GM19043 (cell line): ENCODE results near the gene ZNF22.
"Not testable (repeated sequence)": the region's sequence is repeated elsewhere in the genome, so short reads cannot be mapped to it uniquely, and the experiment has no call there.

ENCODE experiments used
- ATAC-seq: cut with Tn5 transposase; IDR thresholded peaks from one replicate; pipeline ENCODE4 v1.9.1; 2021; ENCODE audit warnings: low read depth; ENCODE audit not compliant: unreplicated experiment

ZNF22 gene

DNA sequence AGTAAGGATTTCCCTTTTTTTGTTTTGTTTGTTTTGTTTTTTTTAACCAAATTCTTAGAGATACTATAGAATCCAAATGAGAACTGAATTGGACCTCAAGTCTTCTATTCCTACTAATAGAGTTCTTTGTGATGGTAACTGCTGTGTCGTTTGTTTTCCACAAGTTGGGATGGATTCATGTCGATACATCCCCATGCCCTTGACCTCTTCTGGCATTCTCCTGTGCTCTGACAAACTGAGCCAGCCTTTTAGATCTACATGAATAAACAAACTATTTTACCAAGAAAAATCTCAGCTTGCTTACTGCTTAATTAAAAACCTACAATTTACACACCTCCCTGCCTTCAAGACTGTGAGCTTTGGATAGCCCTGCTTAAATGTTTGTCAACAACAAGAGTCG lies 3.9 kb downstream of the ZNF22 start:
- no peak for ATAC-seq

DNA sequence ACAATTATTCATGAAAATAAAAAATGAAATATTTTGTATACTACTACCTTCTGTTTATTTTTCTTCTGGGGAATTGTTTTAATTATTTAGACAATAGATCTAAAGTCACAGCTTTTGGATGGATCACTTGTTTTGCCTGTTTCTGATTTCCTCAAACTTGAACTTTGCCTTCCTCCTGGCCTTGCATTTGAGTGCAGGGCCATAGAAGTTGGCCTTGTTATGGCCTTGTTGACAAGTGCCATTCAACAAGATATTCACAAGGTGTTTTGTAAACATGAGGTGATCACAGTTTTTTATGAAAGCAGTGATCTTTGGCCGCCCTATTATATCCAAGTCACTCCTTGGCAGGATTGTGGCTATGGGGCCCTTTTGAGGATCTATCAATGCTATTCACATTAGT lies 4.6 kb downstream of the ZNF22 start:
- no peak for ATAC-seq

DNA sequence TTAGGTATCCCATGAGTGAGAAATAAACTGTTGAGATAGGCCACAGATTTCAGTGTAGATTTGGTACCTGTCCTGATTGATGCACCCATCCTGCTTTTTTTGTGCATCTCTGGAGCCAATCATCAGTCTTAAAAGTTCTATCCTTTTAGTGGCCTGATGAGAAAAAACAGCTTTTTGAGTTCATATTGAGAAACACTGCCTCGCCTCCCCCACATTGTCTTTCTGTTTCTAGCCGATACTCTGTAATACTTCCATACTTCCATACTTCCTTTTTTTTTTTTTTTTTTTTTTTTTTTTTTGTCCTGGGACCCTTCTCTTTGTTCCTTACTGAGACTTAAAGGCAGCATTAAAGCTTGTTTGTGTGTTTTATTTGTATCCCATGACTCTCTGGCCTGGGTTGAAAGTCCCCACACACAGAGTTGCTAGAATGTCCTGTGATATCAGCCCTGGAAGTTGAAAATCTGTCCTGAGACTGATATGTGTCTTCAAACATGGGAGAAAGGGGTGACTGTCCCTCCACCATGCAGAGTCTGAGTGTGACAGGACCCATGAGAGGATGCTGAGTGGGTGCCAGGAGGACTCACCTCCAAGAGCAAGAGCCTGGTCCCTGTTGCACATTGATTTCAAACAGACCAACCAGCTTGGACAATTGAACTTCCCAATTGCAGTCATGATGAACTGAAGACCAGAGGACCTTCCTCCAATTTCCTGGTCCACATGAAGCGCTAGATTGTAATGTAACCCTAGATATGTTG lies 5.7 kb downstream of the ZNF22 start:
- ATAC-seq = no peak

DNA sequence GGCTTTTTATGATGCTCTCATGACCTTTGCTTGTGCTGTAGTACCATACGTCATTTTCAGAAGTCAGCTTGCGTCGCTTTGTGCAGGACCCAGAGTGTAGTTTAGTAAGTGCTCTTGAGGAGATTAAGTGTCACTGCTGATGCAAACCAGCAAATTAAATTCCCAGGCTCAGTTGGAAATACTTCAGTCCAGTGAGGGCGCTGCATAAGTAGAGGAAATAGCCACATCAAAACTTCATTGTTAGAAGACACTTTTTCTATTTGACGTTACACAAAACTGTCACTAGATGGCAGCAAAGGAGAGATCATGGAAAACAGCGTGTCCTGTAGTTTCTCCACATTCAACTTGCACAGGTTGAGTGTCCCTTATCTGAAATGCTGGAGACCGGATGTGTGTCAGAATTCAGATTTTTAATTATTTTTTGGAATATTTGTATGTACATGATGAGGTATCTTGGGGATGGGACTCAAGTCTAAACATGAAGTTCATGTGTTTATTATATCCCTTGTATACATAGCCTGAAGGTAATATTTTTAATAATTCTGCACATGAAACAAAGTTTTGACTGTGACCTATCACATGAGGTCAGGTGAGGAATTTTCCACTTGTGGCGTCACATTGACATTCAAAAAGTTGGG lies 7.9 kb downstream of the ZNF22 start:
- peak; percentile 89 for ATAC-seq

DNA sequence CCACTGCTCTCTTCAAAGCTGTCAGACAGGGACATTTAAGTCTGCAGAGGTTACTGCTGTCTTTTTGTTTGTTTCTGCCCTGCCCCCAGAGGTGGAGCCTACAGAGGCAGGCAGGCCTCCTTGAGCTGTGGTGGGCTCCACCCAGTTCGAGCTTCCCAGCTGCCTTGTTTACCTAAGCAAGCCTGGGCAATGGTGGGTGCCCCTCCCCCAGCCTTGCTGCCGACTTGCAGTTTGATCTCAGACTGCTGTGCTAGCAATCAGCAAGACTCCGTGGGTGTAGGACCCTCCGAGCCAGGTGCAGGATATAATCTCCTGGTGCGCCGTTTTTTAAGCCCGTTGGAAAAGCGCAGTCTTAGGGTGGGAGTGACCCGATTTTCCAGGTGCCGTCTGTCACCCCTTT lies 13.8 kb downstream of the ZNF22 start:
- ATAC-seq = not testable (repeated sequence)

DNA sequence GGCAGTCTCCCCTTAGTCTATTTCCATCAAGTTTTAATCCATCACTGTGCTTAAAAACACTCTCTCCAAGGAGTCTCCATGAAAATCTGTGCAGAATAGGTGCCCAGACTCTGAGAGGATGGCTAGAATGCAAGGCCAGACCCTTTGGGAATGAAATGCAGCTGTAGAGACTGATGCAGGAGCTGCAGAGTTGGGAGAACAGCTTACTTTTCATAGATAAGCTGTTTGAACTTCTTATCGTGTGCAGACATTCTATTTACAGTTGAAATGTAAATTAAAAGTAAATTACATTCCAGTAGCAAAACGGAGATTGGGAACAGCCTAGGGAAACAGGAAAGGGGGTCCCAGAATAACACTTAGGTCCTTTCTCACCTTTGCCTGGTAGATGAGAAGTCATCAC lies 14.9 kb downstream of the ZNF22 start:
- no peak for ATAC-seq

DNA sequence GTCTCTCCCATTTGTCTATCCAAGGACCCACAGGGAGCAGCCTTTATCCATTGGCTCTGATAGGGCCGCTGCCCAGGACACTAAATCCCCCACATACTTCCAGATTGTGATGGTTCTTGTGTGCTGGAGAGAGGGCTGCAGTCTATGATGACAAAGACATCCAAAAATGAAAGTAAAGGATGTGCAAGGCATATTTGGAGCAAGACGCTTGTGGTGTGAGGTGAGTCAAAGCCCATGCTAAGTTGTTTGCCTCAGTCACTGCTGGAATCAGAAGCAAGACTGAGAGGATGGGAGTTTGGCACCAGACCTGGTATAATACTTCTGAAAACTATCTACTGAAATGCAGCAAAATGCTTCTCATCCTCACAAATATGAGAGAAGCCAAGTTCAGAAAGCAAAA lies 22.7 kb downstream of the ZNF22 start:
- ATAC-seq = no peak

DNA sequence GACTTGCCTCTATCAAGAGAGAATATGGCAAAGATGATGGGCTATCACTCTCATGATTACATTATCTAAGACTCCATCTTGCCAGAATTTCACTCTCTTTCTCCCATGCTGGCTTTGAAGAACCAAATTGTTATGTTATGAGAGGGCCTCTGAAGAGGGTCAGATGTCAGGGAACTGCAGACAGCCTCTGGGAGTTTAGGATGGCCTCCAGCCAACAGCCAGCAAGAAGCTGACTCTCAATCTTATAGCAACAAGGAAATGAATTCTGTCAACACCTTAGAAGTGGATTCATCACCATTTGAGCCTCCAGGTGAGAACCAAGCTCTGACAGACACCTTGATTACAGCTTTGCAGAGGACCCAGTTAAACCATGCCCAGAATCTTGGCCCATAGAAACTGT lies 33.6 kb downstream of the ZNF22 start:
- ATAC-seq = no peak

DNA sequence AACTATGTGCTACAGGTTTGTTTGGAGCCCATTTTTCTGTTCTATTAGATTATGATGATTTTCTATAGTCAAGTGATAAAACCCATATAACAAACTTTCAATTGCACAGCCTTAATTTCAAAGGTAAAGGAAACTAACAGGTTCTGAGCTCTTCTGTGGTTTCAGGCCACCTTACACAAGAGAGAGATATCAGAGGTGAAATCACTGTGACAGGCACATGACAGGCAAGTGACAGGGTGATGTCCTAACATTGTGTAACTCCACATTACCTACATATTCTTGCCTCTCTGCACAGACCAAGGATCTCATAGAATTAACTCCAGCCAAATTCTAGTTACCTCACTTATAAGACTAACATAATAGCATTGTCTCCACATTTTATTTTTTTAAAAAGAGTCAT lies 35.0 kb downstream of the ZNF22 start:
- no peak for ATAC-seq

DNA sequence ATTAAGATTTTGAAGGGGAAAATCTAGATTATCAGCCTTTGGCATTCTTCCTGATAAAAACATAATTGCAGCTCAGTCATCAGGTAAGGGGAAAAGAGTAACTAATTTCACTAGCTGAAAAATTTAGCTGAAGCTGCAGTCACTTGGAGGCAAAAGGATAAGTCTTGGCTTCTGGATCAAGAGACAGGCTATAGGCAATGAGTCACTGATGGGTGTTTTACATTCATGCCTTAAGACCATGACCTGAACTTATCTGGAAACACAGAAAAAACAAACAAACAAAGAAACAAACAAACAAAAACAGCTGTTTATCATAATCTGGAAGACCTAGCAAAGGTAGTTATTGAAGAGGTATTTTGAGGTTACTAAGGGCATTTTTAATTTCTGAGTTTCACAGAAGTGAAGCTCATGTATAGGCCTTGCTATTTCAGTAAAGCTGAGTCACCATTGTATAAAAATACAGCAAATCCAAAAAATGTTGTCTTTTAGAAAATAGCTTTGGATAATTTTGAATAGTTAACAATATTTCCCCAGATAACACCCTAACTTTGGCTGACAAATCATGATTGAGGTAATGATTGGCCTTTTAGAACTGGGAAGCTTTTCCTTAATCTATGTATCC lies 40.3 kb downstream of the ZNF22 start:
- no peak for ATAC-seq

DNA sequence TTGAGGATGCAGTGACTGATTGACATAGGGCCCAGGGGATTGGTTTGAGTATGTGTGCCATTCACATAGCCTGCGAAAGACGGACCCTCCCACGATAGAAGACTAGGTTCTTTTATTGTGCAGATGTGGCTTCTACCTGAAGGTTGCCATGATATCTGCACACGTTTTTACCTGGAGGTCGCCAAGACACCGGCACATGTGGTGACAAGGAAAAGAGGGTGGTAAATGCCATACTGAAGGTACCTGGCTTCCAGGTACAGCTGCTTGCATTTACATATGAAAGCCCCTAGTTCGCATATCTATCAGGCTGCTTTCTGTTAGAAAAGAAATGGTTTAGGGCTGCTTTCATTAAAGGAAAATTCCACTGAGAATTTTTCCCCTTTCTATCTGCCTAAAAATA lies 43.6 kb downstream of the ZNF22 start:
- no peak for ATAC-seq

DNA sequence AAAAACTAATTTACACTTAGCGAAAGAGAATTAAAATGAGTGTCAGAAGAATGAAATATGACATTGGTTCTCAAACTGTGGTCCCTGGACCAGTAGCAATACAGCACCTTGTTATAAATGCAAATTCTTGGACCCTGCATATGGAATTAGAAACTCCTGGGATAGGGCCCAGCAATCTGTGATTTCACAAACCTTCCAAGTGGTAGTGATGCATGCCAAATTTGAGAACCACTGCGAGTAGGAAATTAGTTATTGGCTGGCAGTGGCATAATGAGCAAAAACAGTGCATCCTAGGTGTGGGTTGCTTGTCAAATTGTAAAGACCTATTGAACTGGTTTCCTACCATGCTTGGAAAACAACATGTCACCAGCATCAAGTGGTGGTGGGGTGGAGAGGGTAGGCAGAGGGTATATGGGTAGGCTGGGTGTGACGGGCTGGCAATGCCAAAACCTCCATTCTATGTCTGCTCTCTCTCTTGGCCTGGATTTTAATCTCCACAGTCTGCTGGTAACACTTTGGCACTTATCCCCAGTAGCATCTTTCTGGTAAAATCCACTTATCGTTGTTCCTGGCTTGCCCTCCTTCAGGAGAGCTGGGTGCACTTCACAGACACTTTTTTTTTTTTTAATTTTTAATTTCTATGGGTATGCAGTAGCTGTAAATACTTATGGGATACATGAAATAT lies 50.0 kb downstream of the ZNF22 start:
- ATAC-seq = no peak

DNA sequence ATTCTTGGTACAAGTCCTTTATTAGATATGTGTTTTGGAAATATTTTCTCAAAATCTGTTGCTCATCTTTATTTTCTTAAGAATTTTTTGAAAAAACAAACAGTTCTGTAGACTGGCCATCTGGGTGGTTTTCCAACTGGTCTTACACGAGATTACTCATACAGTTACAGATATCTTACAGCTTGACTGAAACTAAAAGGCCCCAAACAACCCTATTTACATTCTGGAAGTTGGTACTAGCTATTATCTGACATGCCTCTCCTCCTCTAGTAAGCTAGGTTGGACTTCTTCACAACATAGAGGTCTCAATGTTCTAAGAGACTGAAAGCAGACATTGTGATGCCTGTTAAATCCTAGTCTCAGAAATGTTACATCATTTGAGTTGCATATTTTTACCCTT lies 52.0 kb downstream of the ZNF22 start:
- ATAC-seq = no peak

DNA sequence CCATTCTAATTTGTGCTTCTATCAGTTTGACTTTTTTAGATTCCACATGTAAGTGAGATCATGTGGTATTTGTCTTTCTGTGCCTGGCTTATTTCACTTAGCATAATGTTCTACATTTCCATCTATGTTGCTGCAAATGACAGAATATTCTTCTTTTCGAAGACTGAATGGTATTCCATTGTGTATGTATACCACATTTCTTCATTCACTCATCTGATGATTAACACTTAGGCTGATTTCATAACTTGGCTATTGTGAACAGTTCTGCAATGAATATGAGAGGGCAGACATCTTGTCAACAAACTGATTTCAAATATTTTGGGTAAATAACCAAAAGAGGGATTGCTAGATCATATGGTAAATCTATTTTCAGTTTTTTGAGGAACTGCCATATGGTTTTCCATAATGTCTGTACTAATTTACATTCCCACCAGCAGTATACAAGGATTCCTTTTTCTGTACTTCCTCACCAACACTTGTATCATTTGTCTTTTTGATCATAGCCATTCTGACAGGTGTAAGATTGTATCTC lies 52.9 kb downstream of the ZNF22 start:
- no peak for ATAC-seq
